ENCODE results near the gene SUCLG2. TPM values are rescaled to one million over a fixed set of nuclear protein-coding genes. Genes with fewer than 3 reads are reported as not detected.

SUCLG2 gene
- polyA plus RNA-seq, 2 of the 4 experiments (the other 2 are of a cell fraction): 39.8 to 61.3 TPM

DNA sequence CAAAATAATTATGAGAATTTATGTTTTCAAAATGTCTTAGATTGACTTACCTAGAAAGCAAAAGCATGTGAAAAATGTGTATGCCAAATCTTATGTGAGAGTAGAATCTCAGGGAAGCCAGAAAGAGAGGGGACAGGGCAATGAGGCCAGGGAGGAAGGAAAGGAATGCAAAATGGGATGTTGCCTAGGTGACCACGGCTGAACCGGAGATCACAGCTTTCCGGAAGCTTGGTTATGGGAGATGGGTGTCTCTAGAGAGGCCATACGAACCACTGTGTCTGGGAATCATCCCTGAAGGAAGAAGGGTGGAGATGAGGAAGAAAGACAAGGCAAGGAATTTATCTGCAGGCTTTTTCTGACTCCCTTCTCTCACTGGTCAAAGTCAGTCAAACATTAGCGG lies 76.0 kb downstream of the SUCLG2 start:
- no peak for TF ChIP-seq KDM5A (IDR thresholded peaks at IDR 0.05)
- TF ChIP-seq RAD21 (conservative IDR thresholded peaks at IDR 0.05 in 1 of 2, IDR thresholded peaks at IDR 0.05 in 1 of 2): no peak
- no peak for TF ChIP-seq CHD2 (IDR thresholded peaks at IDR 0.05; ENCODE audit: low read length, partially characterized antibody)
- no peak for TF ChIP-seq EP300 (IDR thresholded peaks at IDR 0.05)
- TF ChIP-seq, protein P1, sequence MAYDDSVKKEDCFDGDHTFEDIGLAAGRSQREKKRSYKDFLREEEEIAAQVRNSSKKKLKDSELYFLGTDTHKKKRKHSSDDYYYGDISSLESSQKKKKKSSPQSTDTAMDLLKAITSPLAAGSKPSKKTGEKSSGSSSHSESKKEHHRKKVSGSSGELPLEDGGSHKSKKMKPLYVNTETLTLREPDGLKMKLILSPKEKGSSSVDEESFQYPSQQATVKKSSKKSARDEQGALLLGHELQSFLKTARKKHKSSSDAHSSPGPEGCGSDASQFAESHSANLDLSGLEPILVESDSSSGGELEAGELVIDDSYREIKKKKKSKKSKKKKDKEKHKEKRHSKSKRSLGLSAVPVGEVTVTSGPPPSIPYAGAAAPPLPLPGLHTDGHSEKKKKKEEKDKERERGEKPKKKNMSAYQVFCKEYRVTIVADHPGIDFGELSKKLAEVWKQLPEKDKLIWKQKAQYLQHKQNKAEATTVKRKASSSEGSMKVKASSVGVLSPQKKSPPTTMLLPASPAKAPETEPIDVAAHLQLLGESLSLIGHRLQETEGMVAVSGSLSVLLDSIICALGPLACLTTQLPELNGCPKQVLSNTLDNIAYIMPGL (CRISPR knock-in tag; IDR thresholded peaks at IDR 0.05; ENCODE audit: borderline replicate concordance): no peak
- TF ChIP-seq SREBF2 (IDR thresholded peaks at IDR 0.05): no peak
- no peak for TF ChIP-seq KDM1A (IDR thresholded peaks at IDR 0.05; ENCODE audit: low read depth)
- TF ChIP-seq HEYL (CRISPR knock-in tag; IDR thresholded peaks at IDR 0.05): no peak
- TF ChIP-seq POLR2AphosphoS2 (conservative IDR thresholded peaks at IDR 0.05; ENCODE audit: low read length): no peak
- no peak for TF ChIP-seq GATA3 (IDR thresholded peaks at IDR 0.05; ENCODE audit: borderline replicate concordance)
- no peak for TF ChIP-seq ZFP36 (IDR thresholded peaks at IDR 0.05; ENCODE audit: borderline replicate concordance, partially characterized antibody)
- no peak for TF ChIP-seq HOXB5 (CRISPR knock-in tag; IDR thresholded peaks at IDR 0.05)
- Histone ChIP-seq H3K27ac (no peak overlapping the region), H3K4me1 (no peaks in the 10 kb centered on the region), H3K4me2 (no peak overlapping the region), H3K4me3 (no peak overlapping the region), H3K9me3 (no peaks in the 10 kb centered on the region)
- DNase-seq (ENCODE audit: low read depth in 1 of 2, low spot score in 1 of 2): no peak
- POLR2A ChIA-PET: no interaction called here
- ATAC-seq: no peak
- no peak for FAIRE-seq
- WGBS (ENCODE audit: missing lambda C conversion rate): 94% methylated on average over 5 of the region's 5 CpGs
- CTCF ChIA-PET: no interaction called here

DNA sequence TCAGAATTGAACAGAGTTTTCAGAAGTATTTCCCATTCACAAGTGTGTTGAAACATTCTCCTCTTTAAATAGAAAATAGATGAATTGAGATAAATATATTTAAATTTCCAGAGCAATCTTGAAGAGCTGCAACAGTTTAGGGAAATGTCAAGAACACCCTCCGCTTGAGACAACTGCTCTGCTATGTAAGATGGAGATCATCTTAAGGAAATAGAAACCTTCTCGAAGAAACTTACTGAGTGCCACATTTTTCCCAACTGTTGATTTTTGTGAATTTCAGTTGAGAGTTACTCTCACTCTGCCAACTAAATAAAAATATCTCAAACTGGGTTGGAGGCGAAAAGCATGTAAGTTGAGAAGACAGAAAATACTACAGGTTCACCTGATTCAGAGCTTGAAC lies 78.0 kb downstream of the SUCLG2 start:
- ChIA-PET CTCF (no interaction called here), POLR2A (no interaction called here)
- Histone ChIP-seq H3K4me2 (no peak overlapping the region), H3K9me3 (no peaks in the 10 kb centered on the region; the same call in 2 of the 3 replicates), H3K4me3 (no peak overlapping the region), H3K27ac (no peak overlapping the region), H3K4me1 (no peaks in the 10 kb centered on the region)
- 91% methylated on average over 3 of the region's 3 CpGs for WGBS (ENCODE audit: missing lambda C conversion rate)
- no peak for TF ChIP-seq ZSCAN20 (CRISPR knock-in tag; IDR thresholded peaks at IDR 0.05)
- TF ChIP-seq, protein P2, sequence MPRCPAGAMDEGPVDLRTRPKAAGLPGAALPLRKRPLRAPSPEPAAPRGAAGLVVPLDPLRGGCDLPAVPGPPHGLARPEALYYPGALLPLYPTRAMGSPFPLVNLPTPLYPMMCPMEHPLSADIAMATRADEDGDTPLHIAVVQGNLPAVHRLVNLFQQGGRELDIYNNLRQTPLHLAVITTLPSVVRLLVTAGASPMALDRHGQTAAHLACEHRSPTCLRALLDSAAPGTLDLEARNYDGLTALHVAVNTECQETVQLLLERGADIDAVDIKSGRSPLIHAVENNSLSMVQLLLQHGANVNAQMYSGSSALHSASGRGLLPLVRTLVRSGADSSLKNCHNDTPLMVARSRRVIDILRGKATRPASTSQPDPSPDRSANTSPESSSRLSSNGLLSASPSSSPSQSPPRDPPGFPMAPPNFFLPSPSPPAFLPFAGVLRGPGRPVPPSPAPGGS (IDR thresholded peaks at IDR 0.05): no peak
- TF ChIP-seq MAZ (IDR thresholded peaks at IDR 0.05; ENCODE audit: borderline replicate concordance, low read depth, low read length): no peak
- no peak for TF ChIP-seq BHLHE40 (IDR thresholded peaks at IDR 0.05; ENCODE audit: low read depth, low read length)
- no peak for TF ChIP-seq JUN (IDR thresholded peaks at IDR 0.05)
- FAIRE-seq (no peak), DNase-seq (ENCODE audit: low read depth in 1 of 2, low spot score in 1 of 2) (no peak), ATAC-seq (no peak)

DNA sequence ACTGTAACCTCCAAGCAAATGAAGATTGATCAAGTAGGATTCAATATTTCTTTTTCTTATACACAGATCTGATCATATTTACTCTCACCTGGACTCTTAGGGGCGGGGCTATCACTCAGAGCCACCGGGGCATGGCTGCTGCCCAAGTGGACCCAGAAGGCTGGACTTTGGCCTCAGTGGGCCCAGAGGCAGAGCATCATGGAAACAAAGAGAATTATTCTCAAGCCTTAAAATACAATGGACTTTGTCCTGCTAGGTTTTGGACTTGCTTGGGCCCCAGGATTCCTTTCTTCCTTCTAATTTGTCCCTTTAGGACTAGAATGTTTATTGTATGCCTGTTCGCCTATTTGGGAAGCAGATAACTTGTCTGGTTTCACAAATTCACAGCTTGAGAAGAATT lies 85.1 kb downstream of the SUCLG2 start:
- Histone ChIP-seq H3K4me3 (no peak overlapping the region), H3K4me2 (no peak overlapping the region), H3K4me1 (no peaks in the 10 kb centered on the region), H3K9me3 (peaks cover 6% of the 10 kb centered on the region; the same call in 2 of the 3 replicates), H3K27ac (no peak overlapping the region)
- CTCF ChIA-PET: no interaction called here
- WGBS (ENCODE audit: missing lambda C conversion rate): 80% methylated on average over 3 of the region's 3 CpGs
- DNase-seq (ENCODE audit: low read depth in 1 of 2, low spot score in 1 of 2) (no peak), FAIRE-seq (no peak), ATAC-seq (no peak)
- POLR2A ChIA-PET: no interaction called here
- TF ChIP-seq EP300 (IDR thresholded peaks at IDR 0.05) (no peak), EHF (CRISPR knock-in tag; IDR thresholded peaks at IDR 0.05) (no peak), MAZ (IDR thresholded peaks at IDR 0.05; ENCODE audit: borderline replicate concordance, low read depth, low read length) (no peak), NR3C1 (IDR thresholded peaks at IDR 0.05) (no peak), CBX8 (IDR thresholded peaks at IDR 0.05) (no peak), RNF2 (IDR thresholded peaks at IDR 0.05; ENCODE audit: borderline replicate concordance, low read depth) (no peak), MAFK (IDR thresholded peaks at IDR 0.05; ENCODE audit: partially characterized antibody) (no peak), FOSB (CRISPR knock-in tag; IDR thresholded peaks at IDR 0.05) (no peak), RCOR1 (IDR thresholded peaks at IDR 0.05; ENCODE audit: low read depth, low read length) (no peak), HOXB5 (CRISPR knock-in tag; IDR thresholded peaks at IDR 0.05) (no peak), POLR2AphosphoS2 (conservative IDR thresholded peaks at IDR 0.05; ENCODE audit: low read length) (no peak)
- TF ChIP-seq, protein P3, sequence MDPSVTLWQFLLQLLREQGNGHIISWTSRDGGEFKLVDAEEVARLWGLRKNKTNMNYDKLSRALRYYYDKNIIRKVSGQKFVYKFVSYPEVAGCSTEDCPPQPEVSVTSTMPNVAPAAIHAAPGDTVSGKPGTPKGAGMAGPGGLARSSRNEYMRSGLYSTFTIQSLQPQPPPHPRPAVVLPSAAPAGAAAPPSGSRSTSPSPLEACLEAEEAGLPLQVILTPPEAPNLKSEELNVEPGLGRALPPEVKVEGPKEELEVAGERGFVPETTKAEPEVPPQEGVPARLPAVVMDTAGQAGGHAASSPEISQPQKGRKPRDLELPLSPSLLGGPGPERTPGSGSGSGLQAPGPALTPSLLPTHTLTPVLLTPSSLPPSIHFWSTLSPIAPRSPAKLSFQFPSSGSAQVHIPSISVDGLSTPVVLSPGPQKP (IDR thresholded peaks at IDR 0.05; ENCODE audit: low read depth, low read length): no peak
- TF ChIP-seq, protein P1 (CRISPR knock-in tag; IDR thresholded peaks at IDR 0.05; ENCODE audit: borderline replicate concordance): no peak
- TF ChIP-seq, protein P4, sequence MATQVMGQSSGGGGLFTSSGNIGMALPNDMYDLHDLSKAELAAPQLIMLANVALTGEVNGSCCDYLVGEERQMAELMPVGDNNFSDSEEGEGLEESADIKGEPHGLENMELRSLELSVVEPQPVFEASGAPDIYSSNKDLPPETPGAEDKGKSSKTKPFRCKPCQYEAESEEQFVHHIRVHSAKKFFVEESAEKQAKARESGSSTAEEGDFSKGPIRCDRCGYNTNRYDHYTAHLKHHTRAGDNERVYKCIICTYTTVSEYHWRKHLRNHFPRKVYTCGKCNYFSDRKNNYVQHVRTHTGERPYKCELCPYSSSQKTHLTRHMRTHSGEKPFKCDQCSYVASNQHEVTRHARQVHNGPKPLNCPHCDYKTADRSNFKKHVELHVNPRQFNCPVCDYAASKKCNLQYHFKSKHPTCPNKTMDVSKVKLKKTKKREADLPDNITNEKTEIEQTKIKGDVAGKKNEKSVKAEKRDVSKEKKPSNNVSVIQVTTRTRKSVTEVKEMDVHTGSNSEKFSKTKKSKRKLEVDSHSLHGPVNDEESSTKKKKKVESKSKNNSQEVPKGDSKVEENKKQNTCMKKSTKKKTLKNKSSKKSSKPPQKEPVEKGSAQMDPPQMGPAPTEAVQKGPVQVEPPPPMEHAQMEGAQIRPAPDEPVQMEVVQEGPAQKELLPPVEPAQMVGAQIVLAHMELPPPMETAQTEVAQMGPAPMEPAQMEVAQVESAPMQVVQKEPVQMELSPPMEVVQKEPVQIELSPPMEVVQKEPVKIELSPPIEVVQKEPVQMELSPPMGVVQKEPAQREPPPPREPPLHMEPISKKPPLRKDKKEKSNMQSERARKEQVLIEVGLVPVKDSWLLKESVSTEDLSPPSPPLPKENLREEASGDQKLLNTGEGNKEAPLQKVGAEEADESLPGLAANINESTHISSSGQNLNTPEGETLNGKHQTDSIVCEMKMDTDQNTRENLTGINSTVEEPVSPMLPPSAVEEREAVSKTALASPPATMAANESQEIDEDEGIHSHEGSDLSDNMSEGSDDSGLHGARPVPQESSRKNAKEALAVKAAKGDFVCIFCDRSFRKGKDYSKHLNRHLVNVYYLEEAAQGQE (IDR thresholded peaks at IDR 0.05): no peak
